H1 (cell line): Measurements from ENCODE around the gene TGFBR2. TPM values are rescaled to one million over a fixed set of nuclear protein-coding genes. Genes with fewer than 3 reads are reported as not detected.

Experiments used
- CTCF ChIA-PET: fragments of 300-600 bp; sonication (Branson Sonifier 250); formaldehyde crosslinking; loops from one replicate; lab custom pipeline; 2021; ENCODE audit not compliant: partially characterized antibody; lab: Charles Lee
- POLR2A ChIA-PET: fragments of 300-600 bp; sonication (Branson Sonifier 250); formaldehyde crosslinking; loops from one replicate; lab custom pipeline; 2021; ENCODE audit warnings: inconsistent platforms; ENCODE audit not compliant: partially characterized antibody; lab: Charles Lee
- DNase-seq, 2 experiments: peaks; one replicate each; pipeline versions ENCODE4 v3.0.0 to v3.0.0-alpha.2; 2010 to 2022; ENCODE audit warnings: low spot score in 2 of 2, low read depth in 1 of 2, mixed read lengths in 1 of 2
- FAIRE-seq: peaks from 2 replicates; lab custom pipeline; 2011; peaks lifted over from hg19 to GRCh38; lab: Jason Lieb, UNC
- H2AFZ ChIP-seq: 2 replicates; pipeline ENCODE4 v1.8.1; 2012; ENCODE audit warnings: low read length, inconsistent platforms
- H2AK5ac ChIP-seq: 2 replicates; pipeline ENCODE4 v1.6.1; 2013; ENCODE audit warnings: low read depth, low read length
- H2BK120ac ChIP-seq: replicated peaks from 2 replicates; pipeline ENCODE3; 2013; ENCODE audit warnings: low read depth, low read length, inconsistent platforms
- H2BK12ac ChIP-seq: 2 replicates; pipeline ENCODE4 v1.6.1; 2013; ENCODE audit warnings: low read depth, low read length
- H2BK15ac ChIP-seq: 2 replicates; pipeline ENCODE4 v1.6.1; 2013; ENCODE audit warnings: low read length
- H2BK20ac ChIP-seq: 2 replicates; pipeline ENCODE4 v1.6.1; 2013; ENCODE audit warnings: low read length
- H2BK5ac ChIP-seq: 2 replicates; pipeline ENCODE4 v1.6.1; 2013; ENCODE audit warnings: low read depth, low read length
- H3K14ac ChIP-seq: 2 replicates; pipeline ENCODE4 v1.6.1; 2013; ENCODE audit warnings: inconsistent platforms; ENCODE audit not compliant: insufficient read length
- H3K18ac ChIP-seq: 2 replicates; pipeline ENCODE4 v1.6.1; 2013; ENCODE audit warnings: low read length; ENCODE audit errors: extremely low read depth
- H3K23ac ChIP-seq: 2 replicates; pipeline ENCODE4 v1.6.1; 2013; ENCODE audit warnings: inconsistent platforms; ENCODE audit not compliant: insufficient read length
- H3K23me2 ChIP-seq: 2 replicates; pipeline ENCODE4 v1.6.1; 2013; ENCODE audit warnings: low read depth, low read length
- H3K27ac ChIP-seq: 2 replicates; pipeline ENCODE4 v1.6.1; 2011; ENCODE audit warnings: low read depth, low read length, inconsistent platforms
- H3K27me3 ChIP-seq, 4 experiments: replicated peaks in 1 of 4; 1 replicate in 1 of 4; 2 replicates in 3 of 4; pipeline versions ENCODE4 v1.6.1 to v1.8.1; 2011 to 2013; ENCODE audit warnings: low read length in 3 of 4, mild to moderate bottlenecking in 3 of 4, inconsistent platforms in 2 of 4, mixed read lengths in 2 of 4, moderate library complexity in 1 of 4; ENCODE audit not compliant: control insufficient read depth in 3 of 4, insufficient read depth in 3 of 4; ENCODE audit errors: extremely low read depth in 1 of 4
- H3K36me3 ChIP-seq, 4 experiments: 2 replicates each; pipeline versions ENCODE4 v1.6.1 to v1.8.1; 2011 to 2013; ENCODE audit warnings: mild to moderate bottlenecking in 4 of 4, low read length in 3 of 4, moderate library complexity in 2 of 4, control low read depth in 1 of 4, inconsistent platforms in 1 of 4; ENCODE audit not compliant: insufficient read depth in 4 of 4, control insufficient read depth in 2 of 4
- H3K4ac ChIP-seq: replicated peaks from 2 replicates; pipeline ENCODE3; 2013; ENCODE audit warnings: low read length, low read depth, mixed read lengths, inconsistent platforms; ENCODE audit not compliant: insufficient read length
- H3K4me1 ChIP-seq, 4 experiments: replicated peaks in 1 of 4; 1 replicate in 1 of 4; 2 replicates in 3 of 4; pipeline versions ENCODE4 v1.6.1 to v1.8.1; 2011 to 2013; ENCODE audit warnings: low read length in 3 of 4, inconsistent platforms in 2 of 4, mixed read lengths in 1 of 4; ENCODE audit not compliant: insufficient read depth in 4 of 4, control insufficient read depth in 3 of 4
- H3K4me2 ChIP-seq, 2 experiments: 2 replicates each; pipeline versions ENCODE4 v1.6.1 to v1.8.1; 2011 to 2013; ENCODE audit warnings: low read depth in 2 of 2, low read length in 2 of 2, control low read depth in 1 of 2, inconsistent platforms in 1 of 2, mild to moderate bottlenecking in 1 of 2; ENCODE audit not compliant: insufficient read depth in 1 of 2
- H3K4me3 ChIP-seq, 4 experiments: fragments of 200-600, 300-600 bp in 1 of 4; sonication (generic), shearing (Covaris generic), sonication (Bioruptor Twin) in 1 of 4; 2 replicates each; pipeline versions ENCODE4 v1.5.1 to v1.8.1; 2011 to 2016; ENCODE audit warnings: low read length in 4 of 4, low read depth in 3 of 4, control low read depth in 2 of 4, inconsistent platforms in 2 of 4, mild to moderate bottlenecking in 2 of 4, mixed read lengths in 1 of 4, moderate library complexity in 1 of 4; ENCODE audit not compliant: insufficient read depth in 2 of 4; ENCODE audit errors: extremely low read depth in 1 of 4
- H3K56ac ChIP-seq: replicated peaks from 2 replicates; pipeline ENCODE3; 2013; ENCODE audit warnings: low read depth, mild to moderate bottlenecking, mixed read lengths, low read length, inconsistent platforms; ENCODE audit not compliant: insufficient read length
- H3K79me1 ChIP-seq: 2 replicates; pipeline ENCODE4 v1.6.1; 2013; ENCODE audit warnings: low read depth, low read length, control low read depth
- H3K79me2 ChIP-seq, 2 experiments: 2 replicates each; pipeline versions ENCODE4 v1.6.1 to v1.8.1; 2012 to 2013; ENCODE audit warnings: low read length in 2 of 2, mild to moderate bottlenecking in 2 of 2, inconsistent platforms in 1 of 2; ENCODE audit not compliant: insufficient read depth in 2 of 2, control insufficient read depth in 1 of 2
- H3K9ac ChIP-seq, 4 experiments: replicated peaks in 1 of 4; 1 replicate in 1 of 4; 2 replicates in 3 of 4; pipeline versions ENCODE4 v1.6.1 to v1.8.1; 2011 to 2013; ENCODE audit warnings: low read depth in 3 of 4, low read length in 3 of 4, control low read depth in 2 of 4, mild to moderate bottlenecking in 2 of 4, moderate library complexity in 2 of 4, inconsistent platforms in 1 of 4; ENCODE audit errors: extremely low read depth in 1 of 4
- H3K9me3 ChIP-seq, 2 experiments: 2 replicates each; pipeline versions ENCODE4 v1.6.1 to v1.8.1; 2012 to 2013; ENCODE audit warnings: mild to moderate bottlenecking in 2 of 2, moderate library complexity in 2 of 2, control low read depth in 1 of 2, inconsistent platforms in 1 of 2, low read depth in 1 of 2, low read length in 1 of 2, mixed read lengths in 1 of 2; ENCODE audit not compliant: insufficient read depth in 2 of 2
- H4K20me1 ChIP-seq, 2 experiments: replicated peaks in 1 of 2; 2 replicates each; pipeline versions ENCODE3 to v1.8.1; 2011 to 2013; ENCODE audit warnings: inconsistent platforms in 2 of 2, low read length in 2 of 2, mild to moderate bottlenecking in 1 of 2; ENCODE audit not compliant: insufficient read depth in 2 of 2, control insufficient read depth in 1 of 2
- H4K5ac ChIP-seq: 2 replicates; pipeline ENCODE4 v1.6.1; 2013; ENCODE audit warnings: low read length, low read depth, mixed read lengths, inconsistent platforms; ENCODE audit not compliant: insufficient read length
- H4K8ac ChIP-seq: 2 replicates; pipeline ENCODE4 v1.8.0; 2013; ENCODE audit warnings: mild to moderate bottlenecking, moderate library complexity, low read length, inconsistent platforms; ENCODE audit not compliant: insufficient read depth; ENCODE audit errors: extremely low read depth
- H4K91ac ChIP-seq: replicated peaks from 2 replicates; pipeline ENCODE3; 2013; ENCODE audit warnings: low read length, mixed read lengths, inconsistent platforms; ENCODE audit not compliant: insufficient read length
- CEBPB ChIP-seq: IDR thresholded peaks from 2 replicates; pipeline ENCODE4 v1.6.1; 2012; ENCODE audit warnings: low read depth, low read length
- WGBS, 2 experiments: shearing (Covaris generic) in 1 of 2; methylation state at CpG; one replicate each; pipeline versions ENCODE4 v1.1.6 to v1.1.7; 2013 to 2015; ENCODE audit warnings: low lambda C conversion rate in 2 of 2, mixed read lengths in 2 of 2, inconsistent platforms in 1 of 2, low coverage in 1 of 2, missing lambda C conversion rate in 1 of 2; ENCODE audit not compliant: insufficient replicate concordance in 2 of 2, insufficient coverage in 1 of 2, insufficient read length in 1 of 2; ENCODE audit errors: extremely low coverage in 1 of 2, missing lambda C conversion rate in 1 of 2; 5-methylcytosine and 5-hydroxymethylcytosine counted together
- polyA plus RNA-seq, 7 experiments: library from polyadenylated mRNA; depleted of rRNA in 3 of 7; stranded (reverse) in 5 of 7; unstranded in 2 of 7; fragments of >200 nt in 5 of 7; fragments of 200-250 nt in 2 of 7; gene quantifications; 1 replicate in 5 of 7; 2 replicates in 1 of 7; 4 replicates in 1 of 7; pipeline versions ENCODE4 v1.2.1 to v1.2.3, GENCODE V29; 2011 to 2013; ENCODE audit warnings: missing spikeins in 2 of 7, mixed read lengths in 2 of 7
- total RNA-seq: library from RNA; stranded (reverse); fragmentation: NEBNext Ultra II Directional; extraction: Animal tissue kit (Norgen Biotek cat#: 25700); gene quantifications from 2 replicates; pipeline ENCODE4 v1.2.1, GENCODE V29; 2021
- TF ChIP-seq, protein P1 (sequence below): IDR thresholded peaks from 2 replicates; pipeline ENCODE4 v1.6.1; 2012; ENCODE audit warnings: inconsistent platforms

The TGFBR2 gene
- total and polyA plus RNA-seq, 2 of the 8 experiments (the other 6 are each of a cell fraction or from before 2014, with no cell fraction given), result 4.2 to 7.4 TPM

DNA sequence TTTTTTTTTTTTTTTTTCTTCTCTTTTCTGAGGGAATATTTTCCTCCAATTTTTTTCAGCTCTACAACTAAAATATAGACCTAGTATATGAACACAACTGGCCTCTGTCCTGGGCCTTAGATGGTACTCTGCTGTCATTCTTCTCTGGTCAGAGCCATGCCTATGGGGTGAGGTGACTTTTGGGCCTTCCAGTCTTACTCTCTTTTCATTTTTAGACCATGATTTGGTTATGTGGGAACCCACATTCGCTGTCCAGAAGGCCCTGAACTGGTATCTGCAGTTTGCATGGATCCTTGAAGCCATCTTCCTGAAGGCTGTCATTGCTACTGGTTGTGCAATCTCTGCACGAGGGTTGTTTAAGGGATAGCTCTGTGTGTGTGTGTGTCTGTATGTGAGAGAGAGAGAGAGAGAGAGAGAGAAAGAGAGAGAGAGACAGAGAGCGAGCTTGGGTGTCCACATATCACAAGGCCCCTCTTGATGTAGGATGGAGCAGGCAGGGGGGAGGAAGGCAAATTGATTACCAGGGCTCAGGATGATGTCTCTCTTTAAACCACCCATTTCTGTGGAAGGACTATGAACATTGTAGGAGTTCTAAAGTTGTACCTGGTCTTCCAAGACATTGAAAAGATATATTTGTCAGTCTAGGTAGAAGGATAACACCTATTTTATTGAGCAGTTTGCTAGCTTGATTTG, 6.9 kb downstream of the TGFBR2 start:
- Histone ChIP-seq H2BK5ac (no peak overlapping the region), H3K14ac (no peak overlapping the region), H2BK20ac (no peak overlapping the region), H2AFZ (no peak overlapping the region), H2AK5ac (no peak overlapping the region), H3K9ac (no peak overlapping the region), H4K91ac (no peak overlapping the region), H3K56ac (no peak overlapping the region), H4K8ac (no peak overlapping the region), H2BK12ac (no peak overlapping the region), H3K79me1 (peaks cover 7% of the 10 kb centered on the region; the same call in 1 of the 2 replicates), H2BK120ac (no peak overlapping the region), H3K79me2 (peaks cover 10 to 95% of the 10 kb centered on the region in 2 experiments), H3K27ac (no peak overlapping the region), H4K20me1 (peaks cover 0 to under 1% of the 10 kb centered on the region in 2 experiments), H3K36me3 (no peaks in the 10 kb centered on the region), H3K4me3 (no peak overlapping the region), H3K9me3 (no peaks in the 10 kb centered on the region), H3K4me2 (no peak overlapping the region), H4K5ac (no peak overlapping the region), H3K23me2 (no peaks in the 10 kb centered on the region), H3K23ac (no peak overlapping the region), H3K27me3 (no peaks in the 10 kb centered on the region), H3K18ac (no peak overlapping the region), H3K4ac (no peak overlapping the region), H2BK15ac (no peak overlapping the region), H3K4me1 (peaks cover 0 to 11% (median 1%) of the 10 kb centered on the region in 4 experiments; a peak in 4 of 7 replicates)
- ChIA-PET POLR2A (no interaction called here), CTCF (interaction anchor here (0.6 to 1.4 kb wide), 4 partner anchors 8 to 262 kb away, joined by 3 read pairs; no protein-coding TSS in a partner anchor)
- DNase-seq (no peak), FAIRE-seq (no peak)
- 79% methylated on average over 3 of the region's 3 CpGs; no CpG with 5 or more reads in 1 of the 2 experiments for WGBS, 2 experiments
- TF ChIP-seq, protein P1, sequence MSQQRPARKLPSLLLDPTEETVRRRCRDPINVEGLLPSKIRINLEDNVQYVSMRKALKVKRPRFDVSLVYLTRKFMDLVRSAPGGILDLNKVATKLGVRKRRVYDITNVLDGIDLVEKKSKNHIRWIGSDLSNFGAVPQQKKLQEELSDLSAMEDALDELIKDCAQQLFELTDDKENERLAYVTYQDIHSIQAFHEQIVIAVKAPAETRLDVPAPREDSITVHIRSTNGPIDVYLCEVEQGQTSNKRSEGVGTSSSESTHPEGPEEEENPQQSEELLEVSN, result no peak
- peak; percentile 31; the same call in 1 of the 2 replicates for TF ChIP-seq CEBPB
